GM19238 (cell line): Measurements from ENCODE around the gene TMEM185A.
"Not testable (repeated sequence)": the region's sequence is repeated elsewhere in the genome, so short reads cannot be mapped to it uniquely, and the experiment has no call there.

Source experiments
- DNase-seq: peaks from one replicate; pipeline ENCODE4 v3.0.0; 2011; ENCODE audit warnings: low spot score; ENCODE audit not compliant: insufficient read length

The TMEM185A gene

GRCh38 chrX:149626829-149627228, 4.8 kb downstream of the TMEM185A start:
- not testable (repeated sequence) for DNase-seq

- not testable (repeated sequence) for DNase-seq
Measured at GRCh38 chrX:149619662-149620061, 11.9 kb downstream of the TMEM185A start.

GRCh38 chrX:149618871-149619270, 12.7 kb downstream of the TMEM185A start:
- DNase-seq = no peak

GRCh38 chrX:149611623-149612175, 19.9 kb downstream of the TMEM185A start:
- no peak for DNase-seq

GRCh38 chrX:149610511-149610910, 21.1 kb downstream of the TMEM185A start:
- DNase-seq = no peak

- DNase-seq = no peak
Measured at GRCh38 chrX:149607699-149608098, 23.9 kb downstream of the TMEM185A start.

- DNase-seq = not testable (repeated sequence)
Measured at GRCh38 chrX:149605248-149605885, 26.2 kb downstream of the TMEM185A start.

GRCh38 chrX:149598603-149599002, 33.0 kb downstream of the TMEM185A start:
- not testable (repeated sequence) for DNase-seq

- DNase-seq = not testable (repeated sequence)
Measured at GRCh38 chrX:149595943-149596342, 35.6 kb downstream of the TMEM185A start.

GRCh38 chrX:149595214-149595613, 36.4 kb downstream of the TMEM185A start, which contains the start of gene HSFX2:
TSS of gene HSFX2 (minus strand) at chrX:149595314. CDS start at chrX:149594700, 614 bp downstream.
- DNase-seq = not testable (repeated sequence)

- not testable (repeated sequence) for DNase-seq
Measured at GRCh38 chrX:149590993-149591392, 40.6 kb downstream of the TMEM185A start.

- DNase-seq = not testable (repeated sequence)
Measured at GRCh38 chrX:149587359-149587758, 44.2 kb downstream of the TMEM185A start, which contains the start of gene MAGEA9B. TSS of gene MAGEA9B (minus strand) at chrX:149587459. CDS start at chrX:149583179, 4,280 bp downstream.

GRCh38 chrX:149585631-149586030, 46.0 kb downstream of the TMEM185A start:
- DNase-seq = not testable (repeated sequence)

- not testable (repeated sequence) for DNase-seq
Measured at GRCh38 chrX:149573456-149573855, 58.1 kb downstream of the TMEM185A start.

GRCh38 chrX:149572743-149573142, 58.8 kb downstream of the TMEM185A start:
- DNase-seq = no peak

- DNase-seq = no peak
Measured at GRCh38 chrX:149571770-149572169, 59.8 kb downstream of the TMEM185A start.

- DNase-seq = no peak
Measured at GRCh38 chrX:149570668-149571067, 60.9 kb downstream of the TMEM185A start.

- no peak for DNase-seq
Measured at GRCh38 chrX:149569770-149570169, 61.8 kb downstream of the TMEM185A start.

GRCh38 chrX:149568701-149569296, 62.8 kb downstream of the TMEM185A start:
- no peak for DNase-seq

- DNase-seq = no peak
Measured at GRCh38 chrX:149567621-149568417, 63.8 kb downstream of the TMEM185A start.

GRCh38 chrX:149563359-149563758, 68.2 kb downstream of the TMEM185A start:
- no peak for DNase-seq

GRCh38 chrX:149555251-149555650, 76.3 kb downstream of the TMEM185A start:
- not testable (repeated sequence) for DNase-seq
